GM21619 (cell line): Measurements from ENCODE around the gene COLEC11.

Experiments
- ATAC-seq: cut with Tn5 transposase; IDR thresholded peaks from one replicate; pipeline ENCODE4 v1.9.1; 2021; ENCODE audit not compliant: unreplicated experiment

COLEC11 gene

DNA sequence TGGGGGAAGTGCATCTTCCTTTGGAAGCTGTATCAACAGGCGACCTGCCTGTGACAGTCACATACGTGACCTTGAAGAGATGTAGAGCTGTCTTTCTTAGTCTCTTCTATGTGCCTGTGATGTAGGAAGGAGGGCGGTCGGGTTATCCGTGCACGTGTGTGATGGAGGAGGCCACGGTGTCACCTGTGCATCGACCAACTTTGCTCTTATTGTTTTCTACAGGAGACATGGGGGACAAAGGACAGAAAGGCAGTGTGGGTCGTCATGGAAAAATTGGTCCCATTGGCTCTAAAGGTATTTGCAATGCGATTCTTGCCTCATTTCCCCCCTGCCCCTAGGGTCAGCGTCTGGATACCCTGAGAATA, 42.4 kb downstream of the COLEC11 start:
- ATAC-seq, result no peak

DNA sequence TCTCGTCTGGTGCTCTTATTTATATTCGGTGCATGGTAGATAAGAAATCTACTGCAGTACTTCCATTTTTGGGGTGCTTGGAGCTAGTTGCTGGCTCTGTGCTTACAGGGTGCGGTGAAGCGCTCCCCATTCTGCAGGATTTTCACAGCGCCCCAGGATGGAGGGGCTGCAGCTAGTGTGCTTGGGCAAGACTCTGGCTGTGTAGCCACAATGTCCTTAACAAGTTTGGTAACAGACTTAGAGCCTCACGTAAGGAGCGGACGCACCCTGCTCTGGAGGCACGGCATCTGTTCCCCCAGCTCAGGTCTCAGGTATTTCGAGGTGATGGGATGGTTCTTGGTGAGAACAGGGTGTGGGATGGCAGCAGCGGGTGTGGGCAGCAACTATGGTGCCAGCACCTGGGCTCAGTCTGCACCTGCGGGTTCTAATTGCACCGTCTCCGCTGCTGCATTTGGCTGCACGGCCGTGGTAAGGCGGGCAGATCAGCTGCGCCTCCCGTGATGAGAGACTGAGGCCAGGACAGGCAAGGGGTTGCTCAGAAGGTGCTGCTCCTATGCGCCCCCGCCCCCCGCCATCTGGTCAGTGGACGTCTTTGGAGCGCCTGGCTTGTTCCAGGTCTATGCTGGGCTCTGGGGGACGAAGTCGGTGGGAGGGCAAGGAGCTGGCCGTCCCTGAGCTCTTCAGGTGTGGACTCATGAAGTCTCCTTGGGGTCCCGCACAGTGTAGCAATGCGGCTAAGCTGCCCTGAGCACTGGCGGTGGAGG, 43.0 kb downstream of the COLEC11 start:
- ATAC-seq, result no peak

DNA sequence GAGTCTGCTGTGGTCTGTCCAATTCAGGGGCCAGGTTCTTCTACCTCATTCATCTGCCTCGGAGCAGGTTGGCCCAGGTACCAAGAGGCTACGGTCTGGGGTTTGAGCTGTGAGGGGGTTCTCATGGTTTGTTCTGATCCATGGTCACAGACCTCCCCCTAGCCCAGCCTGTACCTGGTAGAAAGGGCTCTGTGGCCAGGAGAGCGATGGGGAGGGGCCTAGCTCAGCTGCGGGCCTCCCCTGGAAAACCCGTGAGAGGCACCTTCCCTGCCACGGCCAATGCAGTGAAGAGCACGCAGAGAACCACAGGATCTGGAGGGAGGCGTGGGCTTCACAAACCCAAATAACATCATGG, 43.5 kb downstream of the COLEC11 start:
- no peak for ATAC-seq

- ATAC-seq, result no peak
Observed at GRCh38 chr2:3639015-3639630, 44.2 kb downstream of the COLEC11 start.

DNA sequence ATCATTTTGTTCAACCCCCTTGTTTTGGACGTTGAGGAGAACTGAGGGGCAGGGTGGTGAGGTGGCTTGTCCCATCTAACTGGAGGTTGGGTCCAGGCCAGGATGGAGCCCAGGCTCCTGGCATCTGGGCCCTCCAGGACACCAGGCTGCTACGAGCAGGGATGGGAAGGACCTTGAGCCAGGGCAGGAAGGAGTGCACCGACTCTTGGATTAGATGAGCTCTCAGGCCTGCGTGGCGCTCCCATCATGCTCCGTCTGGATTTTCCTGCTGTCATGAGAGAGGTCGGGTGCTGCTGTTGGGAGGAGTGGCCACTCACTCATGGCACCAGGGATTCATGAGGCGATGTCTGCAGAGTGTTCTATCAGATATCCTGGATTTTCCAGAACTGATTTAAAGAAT, 44.7 kb downstream of the COLEC11 start:
- no peak for ATAC-seq

GRCh38 chr2:3641181-3641580, 46.3 kb downstream of the COLEC11 start:
- ATAC-seq, result no peak

GRCh38 chr2:3641841-3642421, 47.0 kb downstream of the COLEC11 start:
- no peak for ATAC-seq

GRCh38 chr2:3642521-3643215, 47.8 kb downstream of the COLEC11 start:
- no peak for ATAC-seq

DNA sequence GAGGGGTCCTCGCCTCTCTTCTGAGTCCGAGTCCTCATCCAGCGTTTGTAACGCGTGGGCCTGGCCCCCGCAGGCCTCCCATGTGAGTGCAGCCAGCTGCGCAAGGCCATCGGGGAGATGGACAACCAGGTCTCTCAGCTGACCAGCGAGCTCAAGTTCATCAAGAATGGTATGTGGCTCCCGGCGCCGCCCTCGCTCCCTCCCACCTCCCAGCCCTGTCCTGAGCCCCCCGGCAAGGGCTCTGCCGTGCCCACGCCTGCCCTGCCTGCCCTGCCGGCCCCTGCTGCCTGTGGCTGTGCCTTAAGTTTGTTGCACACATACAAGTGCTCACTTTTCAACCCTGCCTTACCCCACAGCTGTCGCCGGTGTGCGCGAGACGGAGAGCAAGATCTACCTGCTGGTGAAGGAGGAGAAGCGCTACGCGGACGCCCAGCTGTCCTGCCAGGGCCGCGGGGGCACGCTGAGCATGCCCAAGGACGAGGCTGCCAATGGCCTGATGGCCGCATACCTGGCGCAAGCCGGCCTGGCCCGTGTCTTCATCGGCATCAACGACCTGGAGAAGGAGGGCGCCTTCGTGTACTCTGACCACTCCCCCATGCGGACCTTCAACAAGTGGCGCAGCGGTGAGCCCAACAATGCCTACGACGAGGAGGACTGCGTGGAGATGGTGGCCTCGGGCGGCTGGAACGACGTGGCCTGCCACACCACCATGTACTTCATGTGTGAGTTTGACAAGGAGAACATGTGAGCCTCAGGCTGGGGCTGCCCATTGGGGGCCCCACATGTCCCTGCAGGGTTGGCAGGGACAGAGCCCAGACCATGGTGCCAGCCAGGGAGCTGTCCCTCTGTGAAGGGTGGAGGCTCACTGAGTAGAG, 48.7 kb downstream of the COLEC11 start:
- no peak for ATAC-seq

- ATAC-seq, result peak; percentile 88
Observed at GRCh38 chr2:3644246-3644525, 49.3 kb downstream of the COLEC11 start.

- ATAC-seq, result no peak
Observed at GRCh38 chr2:3644891-3645605, 50.1 kb downstream of the COLEC11 start.

DNA sequence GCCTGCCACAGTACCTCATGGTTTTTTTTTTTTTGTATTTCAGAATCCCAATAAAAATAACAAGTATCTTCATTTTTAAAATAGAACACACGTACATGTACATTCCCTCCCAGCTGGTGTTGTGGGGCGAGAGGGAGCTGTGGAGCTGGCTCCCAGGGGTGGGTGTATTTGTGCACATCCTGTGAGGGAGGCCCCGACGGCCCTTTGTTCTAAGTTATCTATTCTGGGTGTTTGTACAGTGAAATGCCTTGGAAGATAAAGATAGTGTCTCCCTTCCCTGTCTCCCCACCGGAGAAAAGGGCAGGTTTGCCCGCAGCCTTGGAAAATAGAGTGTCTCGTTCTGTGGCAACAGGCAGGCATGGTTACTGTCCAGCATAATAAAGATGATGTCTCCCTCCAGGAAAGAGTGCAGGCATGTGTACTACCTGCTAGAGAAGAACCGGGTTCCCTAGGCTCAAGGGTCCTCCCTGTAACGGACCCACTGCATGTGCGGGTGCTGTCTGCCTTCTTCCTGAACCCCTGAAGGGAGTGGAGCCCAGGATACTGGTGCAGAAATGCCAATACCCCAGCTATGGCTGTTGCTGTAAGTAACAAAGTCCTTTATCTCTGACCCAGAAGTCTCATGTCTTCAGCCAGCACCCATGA, 51.0 kb downstream of the COLEC11 start:
- no peak for ATAC-seq

- ATAC-seq, result no peak
Observed at GRCh38 chr2:3646446-3646845, 51.5 kb downstream of the COLEC11 start.

DNA sequence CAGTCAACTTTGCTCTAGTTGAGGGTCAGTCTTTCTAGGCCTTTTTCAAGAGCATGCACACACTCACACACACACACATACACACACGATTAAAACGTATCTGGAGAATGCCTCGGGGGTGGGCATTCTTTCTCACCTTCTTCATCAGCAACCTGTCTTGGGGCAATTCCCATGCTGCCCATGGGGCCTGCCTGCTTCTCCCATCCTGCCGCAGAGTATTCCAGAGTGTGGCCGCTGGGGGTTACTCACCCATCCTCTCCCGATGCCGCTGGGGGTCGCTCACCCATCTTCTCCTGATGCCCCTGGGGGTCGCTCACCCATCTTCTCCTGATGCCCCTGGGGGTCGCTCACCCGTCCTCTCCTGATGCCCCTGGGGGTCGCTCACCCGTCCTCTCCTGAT, 52.3 kb downstream of the COLEC11 start:
- no peak for ATAC-seq

DNA sequence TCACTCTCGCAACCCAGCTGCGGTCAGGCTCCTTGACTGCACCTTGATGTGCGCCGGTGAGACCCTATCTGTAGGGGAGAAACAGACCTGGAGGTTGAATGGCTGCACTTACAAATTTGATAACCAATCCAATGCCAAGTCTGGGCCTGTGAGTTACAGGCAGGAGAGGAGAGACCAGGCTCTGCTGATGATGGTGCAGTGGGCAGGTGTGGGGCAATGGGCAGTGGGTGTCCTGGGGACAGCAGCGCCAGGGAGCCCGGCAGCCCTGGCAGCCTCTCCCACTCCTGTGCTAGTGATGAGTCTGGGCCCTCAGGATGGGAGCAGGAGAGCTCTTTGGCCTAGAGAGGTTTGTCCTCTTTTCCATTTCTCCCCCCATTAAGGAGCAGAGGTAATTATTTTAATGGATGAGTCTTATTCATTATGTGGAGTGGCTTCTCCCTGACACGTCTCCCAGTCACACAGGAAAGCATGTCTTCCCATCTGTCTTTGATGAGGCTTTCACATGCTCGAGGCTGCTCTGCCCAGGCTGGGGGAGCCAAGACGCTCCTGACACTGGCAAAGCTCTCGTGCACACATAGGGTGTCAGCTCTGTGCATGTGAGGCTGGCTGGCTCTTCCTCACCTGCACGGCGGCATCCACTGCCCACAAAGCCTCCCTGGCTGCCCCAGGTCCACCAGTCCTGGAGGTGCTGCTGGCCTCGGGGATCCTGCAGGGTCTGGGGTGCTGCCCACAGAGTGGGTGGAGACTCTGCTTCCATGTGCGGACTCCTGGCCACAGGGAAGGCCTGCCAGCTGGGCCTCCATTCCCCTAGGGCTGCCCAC, 53.1 kb downstream of the COLEC11 start:
- ATAC-seq, result no peak

- no peak for ATAC-seq
Observed at GRCh38 chr2:3648652-3649177, 53.8 kb downstream of the COLEC11 start.

GRCh38 chr2:3649581-3649980, 54.7 kb downstream of the COLEC11 start:
- no peak for ATAC-seq

- no peak for ATAC-seq
Observed at GRCh38 chr2:3650140-3650920, 55.4 kb downstream of the COLEC11 start.
